GM21381 (cell line): ENCODE results near the gene PAX7.

Experiments used
- ATAC-seq: cut with Tn5 transposase; IDR thresholded peaks from one replicate; pipeline ENCODE4 v1.9.1; 2021; ENCODE audit warnings: mild to moderate bottlenecking, moderate library complexity; ENCODE audit not compliant: unreplicated experiment

PAX7 gene

DNA sequence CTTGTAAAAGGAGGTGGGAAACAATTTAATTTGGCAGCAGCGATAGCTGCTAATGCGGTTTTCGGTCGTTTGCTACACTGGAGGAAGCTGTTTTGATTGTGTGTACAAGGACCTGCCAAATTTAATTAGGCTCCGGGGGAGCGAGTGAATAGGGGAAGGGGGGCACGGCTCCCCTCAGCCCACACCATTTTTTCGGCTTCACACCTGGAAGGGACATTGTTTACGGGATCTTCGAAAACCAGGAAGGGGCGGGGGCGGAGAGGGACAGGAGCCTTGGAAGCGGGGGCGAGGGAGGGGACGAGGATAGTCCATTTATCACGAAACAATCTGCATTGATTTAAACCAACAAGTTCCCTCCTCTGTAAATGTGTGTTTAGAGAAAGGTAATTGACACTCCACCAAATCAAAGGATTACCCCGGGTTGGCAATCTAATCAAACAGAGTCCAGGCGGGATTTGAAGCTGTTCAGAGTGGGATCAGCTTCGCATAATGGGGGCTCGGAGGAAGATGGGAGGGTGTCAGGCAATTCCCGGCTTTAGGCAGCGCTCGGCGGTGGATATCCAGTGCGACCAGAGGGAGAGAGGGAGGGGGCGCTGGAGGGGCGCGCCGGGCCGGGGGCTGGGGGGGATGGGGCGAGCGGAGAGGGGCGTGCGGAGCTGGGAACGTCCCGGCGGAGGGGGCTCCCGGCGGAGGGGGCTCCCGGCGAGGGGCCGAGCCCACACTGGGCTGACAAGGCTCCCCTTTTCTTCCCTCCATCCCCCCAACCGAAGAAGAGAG is 9.8 kb downstream of the PAX7 start:
- no peak for ATAC-seq

DNA sequence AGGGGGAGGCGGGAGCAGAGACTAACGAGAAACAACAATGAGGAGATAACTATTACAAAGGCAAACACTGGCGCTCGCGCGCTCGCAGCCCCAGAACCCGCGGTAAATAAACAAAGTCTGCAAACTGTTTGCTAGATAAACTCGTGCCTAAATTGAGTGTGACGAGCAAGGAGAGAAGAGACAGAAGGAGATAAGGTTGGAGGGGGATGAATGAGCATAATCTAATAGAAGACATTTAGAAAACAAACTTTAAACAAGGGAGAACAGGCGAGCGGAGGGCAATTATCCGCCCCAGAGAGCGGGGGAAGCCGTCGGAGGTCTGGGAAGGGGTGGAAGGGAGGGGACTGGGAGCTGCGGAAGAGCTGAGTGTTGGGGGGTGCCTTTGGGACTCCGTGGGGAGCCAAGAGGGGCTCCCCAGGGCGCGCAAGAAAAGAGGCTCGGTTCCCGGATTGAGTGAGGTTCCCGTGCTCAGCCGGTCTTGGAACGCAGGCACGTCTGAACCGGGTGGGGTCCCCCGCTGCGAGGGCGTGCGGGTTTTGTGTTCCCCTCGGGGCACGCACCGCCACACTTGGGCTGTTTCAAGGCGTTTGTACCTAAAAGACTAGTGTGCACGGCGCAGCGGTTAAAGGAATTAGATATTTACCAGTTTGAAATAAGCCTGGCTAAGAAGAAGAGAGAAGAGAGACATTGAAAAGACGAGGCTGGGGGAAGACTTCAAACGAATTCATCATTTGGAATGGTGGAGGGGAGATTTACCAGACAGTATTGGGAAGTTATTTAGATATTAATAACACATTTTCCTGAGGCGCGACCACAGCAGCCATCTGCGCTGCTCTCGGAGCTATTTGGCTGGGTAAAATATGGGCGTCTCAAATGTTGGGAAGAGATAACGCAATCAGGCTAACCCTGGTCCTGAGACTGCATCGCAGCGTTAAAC is 10.6 kb downstream of the PAX7 start:
- ATAC-seq: no peak

DNA sequence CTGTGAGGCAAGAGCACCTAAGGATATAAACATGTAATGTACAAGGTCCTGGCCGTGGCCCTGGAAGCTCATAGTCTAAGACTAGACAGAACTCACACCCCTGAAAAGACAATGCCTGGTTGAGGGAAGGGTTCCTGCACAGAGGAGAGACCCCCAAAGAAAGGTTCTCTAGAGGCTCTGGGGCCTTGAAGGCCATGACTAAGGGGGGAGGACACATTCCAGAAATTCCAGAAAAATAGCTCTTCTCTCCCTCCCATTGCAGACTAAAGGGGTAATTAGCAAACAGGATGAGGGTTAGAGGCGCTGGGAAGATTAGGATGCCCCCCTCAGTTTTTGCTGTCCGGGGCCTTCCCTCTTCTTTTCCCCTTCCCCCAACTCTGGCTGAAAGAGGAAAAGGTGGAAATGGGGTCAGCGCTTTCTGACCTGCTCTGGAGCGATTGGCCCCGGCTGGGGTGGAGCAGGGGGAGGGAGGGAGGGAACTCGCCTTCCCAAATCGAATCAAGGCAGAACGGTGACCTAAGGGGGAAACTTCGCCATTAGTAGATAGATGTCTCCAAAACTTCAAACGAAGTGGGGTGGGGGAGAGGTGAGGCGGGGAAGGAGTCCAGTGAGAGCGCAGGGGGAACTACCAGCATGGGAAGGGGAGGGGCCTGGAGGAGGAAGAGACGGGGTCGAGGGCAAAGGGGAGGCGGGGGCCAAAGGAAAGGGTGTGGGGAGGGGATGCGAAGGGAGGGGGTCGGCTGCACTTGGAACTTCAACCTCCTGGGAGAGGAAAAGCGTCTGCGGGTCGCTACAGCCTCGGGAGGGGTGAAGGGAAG is 11.8 kb downstream of the PAX7 start:
- no peak for ATAC-seq

DNA sequence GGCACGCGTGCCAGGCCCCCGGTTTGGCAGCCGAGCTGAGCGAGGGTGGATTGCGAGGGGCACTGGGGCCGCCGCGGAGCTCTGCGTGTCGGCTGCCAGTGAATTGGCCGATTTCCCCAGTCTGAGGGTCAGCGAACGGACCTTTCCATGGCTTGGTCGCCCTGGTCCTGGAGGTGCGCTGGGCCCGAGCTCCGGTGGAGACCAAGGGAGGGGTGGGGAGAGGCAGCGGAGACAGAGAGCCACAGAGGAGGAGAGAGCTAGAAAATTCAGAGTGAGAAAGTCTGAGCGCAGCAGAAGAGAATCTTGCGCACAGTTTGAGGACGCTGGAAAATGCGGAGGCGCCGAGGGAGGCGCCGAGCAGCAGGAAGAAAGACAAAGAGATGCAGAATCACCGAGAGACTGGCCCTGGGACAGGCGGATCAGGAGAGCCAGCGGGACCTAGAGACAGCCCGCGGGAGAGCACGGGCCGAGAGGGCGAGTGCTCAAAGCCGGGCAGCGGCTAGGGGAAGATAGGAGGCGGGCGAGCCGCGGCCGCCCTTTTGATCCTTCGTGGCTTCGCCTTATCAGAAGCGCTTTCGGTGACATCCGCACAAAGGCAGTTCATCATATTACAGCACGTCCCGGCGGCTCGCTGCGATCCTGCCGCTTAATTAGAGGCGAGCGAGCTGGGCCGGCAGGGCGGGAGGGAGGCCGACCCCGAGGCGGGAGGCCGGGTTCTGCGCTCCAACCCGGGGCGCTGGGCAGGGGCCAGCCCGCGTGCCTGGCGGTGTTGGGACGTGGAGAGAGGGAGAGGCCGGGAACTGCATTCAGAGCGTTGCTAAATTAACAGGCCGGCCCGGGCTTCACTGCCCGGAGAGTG is 12.7 kb downstream of the PAX7 start:
- no peak for ATAC-seq

DNA sequence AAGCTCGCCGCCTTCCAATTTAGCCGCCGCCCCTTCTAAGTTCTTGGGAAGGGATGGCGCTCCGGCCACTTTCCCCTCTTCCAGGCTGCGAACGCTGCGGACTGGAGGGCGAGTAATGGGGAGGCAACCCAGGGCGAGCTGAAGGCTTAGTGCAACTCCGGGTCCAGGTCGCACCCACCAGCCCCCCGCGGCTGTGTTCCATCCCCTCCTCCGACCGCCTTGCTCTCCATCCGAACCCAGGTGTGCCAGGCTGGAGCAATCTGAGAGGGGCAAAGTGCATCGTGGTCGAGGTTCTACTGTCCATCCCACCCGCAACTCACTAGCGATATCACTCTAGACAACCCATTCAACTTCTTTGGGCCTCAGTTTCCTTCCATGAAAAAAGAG is 13.4 kb downstream of the PAX7 start:
- ATAC-seq: no peak

DNA sequence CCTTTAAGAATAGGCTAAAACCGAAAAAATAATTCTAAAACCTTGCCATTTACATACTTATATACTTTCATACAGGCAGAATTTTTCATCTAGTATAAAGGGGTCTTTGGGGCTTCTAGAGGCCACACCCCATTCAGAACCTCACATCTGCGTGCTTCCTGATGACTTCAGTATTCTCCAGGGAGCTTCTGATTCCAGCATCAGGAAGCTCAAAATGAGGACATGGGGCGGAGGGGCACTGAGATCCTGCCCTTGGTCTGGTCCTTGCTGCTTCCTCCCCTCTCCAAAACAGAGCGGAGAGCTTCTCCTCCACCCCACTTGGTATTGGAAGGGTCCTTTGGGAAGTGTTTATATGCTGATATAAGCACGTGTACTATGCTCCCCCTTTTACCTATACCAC is 13.8 kb downstream of the PAX7 start:
- no peak for ATAC-seq

DNA sequence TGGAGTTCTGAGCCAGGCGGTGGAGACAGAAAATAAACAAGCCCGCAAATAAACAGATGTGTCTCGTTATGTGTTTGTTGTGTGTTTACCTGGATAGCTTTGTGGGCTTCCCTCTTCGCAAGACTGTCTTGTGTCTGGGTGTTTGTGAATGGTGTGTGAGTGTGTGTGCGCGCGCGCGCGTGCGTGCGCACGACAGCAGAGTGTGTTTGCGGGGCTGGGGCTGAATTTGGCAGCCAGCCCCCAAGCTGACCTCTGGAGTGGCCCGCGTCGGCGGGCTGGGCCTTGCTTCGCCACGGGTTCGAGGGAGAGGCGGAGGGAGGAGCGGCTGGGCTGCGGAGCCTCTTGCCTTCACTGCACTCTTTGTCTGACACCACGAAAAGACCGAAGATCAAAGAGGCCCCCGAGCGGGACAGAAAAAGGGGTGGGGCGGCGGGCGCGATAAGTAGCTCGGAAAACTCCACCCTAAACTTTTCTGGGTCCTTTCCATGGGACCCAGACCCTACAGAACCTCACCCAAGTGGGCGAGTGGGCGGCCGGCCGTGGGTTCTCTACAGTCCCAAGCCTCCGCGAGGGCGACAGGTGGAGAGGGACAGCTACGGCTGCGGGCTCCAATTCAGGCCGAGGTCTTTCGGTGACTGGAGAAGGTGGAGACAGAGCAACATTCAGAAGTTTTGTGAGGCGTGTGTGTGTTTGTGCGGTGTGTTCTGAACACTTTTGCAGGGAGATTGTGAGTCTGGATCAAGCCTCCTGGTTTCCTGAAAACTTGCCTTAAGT is 14.5 kb downstream of the PAX7 start:
- no peak for ATAC-seq

DNA sequence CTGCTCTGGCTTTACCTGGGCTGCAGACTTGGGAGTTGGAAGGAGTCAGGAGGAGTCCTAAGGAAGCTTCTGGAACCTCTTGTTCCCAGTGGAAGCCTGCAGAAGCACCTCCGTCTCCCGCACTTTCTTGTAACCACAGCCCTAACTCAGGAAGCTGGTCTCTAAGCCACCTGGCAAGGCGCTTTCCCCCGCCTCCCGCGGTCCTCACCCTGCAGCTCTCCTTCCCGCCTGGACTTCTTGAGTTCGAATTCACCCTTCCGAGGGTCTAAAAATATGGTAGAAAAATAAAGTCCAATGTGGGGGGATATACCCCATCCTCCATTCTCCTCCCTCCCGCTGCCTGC is 15.1 kb downstream of the PAX7 start:
- no peak for ATAC-seq

DNA sequence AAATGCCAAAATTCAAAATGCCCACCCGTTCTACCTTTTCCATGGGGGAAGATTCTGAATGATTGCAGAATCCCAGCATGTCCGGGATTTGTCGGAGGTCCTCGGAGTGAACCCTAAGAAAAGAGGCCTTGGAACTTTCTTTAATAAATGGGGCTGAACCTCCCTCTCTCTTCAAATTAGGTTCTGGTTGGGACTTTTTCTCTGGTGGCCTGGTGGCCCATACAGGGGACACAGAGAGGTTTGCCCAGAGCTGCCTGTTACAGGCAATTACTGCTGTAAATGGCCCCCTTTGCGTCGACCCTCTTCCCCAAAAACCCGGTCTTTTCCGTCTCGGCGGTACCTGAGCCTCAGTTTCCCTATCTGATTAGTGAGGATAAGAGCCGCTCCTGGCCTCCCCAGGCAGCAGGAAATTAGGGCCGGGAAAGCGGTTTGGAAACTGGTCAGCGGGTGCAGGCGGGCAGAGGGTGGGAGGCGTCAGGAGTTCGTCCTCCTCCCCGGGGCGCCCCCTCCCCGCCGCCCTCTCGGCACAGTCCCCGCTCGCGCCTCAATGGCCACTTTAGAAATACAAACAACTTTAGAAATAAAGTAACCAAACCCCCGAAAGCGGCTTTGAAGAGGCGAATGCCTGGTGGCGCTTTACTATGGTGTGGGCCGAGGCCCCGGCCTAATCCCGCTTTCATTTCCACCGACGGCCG is 15.6 kb downstream of the PAX7 start:
- ATAC-seq: no peak

DNA sequence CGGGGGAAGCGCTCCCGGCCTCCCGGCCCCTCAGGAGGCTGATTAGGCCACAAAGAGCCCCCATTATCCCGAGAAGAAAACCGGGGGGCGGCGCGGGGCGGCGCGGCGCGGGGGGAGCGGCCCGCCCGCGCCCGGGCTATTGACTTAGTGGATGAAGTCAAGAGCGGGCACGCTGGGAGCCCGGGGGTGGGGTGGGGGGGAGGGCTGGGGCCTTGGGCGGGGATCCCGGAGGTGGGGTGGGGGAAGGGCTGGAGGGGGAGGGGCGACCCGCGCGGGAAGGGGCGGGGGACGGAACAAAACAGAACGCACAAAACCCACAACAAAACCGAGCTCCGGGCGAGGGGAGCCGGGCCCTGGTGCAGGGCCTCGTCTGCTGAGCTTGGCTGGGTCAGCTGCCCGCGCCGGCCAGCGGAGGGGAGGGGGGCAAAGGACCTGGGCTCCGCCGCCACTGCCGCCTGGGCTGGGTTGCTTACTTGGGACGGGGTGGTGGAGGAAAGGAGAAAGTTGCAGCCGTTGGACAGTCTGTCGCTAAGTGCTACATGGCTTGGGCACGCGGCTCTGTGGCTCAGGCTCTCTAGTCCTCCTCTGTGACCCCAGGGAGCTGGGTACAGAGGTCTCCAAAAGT is 16.3 kb downstream of the PAX7 start:
- no peak for ATAC-seq

DNA sequence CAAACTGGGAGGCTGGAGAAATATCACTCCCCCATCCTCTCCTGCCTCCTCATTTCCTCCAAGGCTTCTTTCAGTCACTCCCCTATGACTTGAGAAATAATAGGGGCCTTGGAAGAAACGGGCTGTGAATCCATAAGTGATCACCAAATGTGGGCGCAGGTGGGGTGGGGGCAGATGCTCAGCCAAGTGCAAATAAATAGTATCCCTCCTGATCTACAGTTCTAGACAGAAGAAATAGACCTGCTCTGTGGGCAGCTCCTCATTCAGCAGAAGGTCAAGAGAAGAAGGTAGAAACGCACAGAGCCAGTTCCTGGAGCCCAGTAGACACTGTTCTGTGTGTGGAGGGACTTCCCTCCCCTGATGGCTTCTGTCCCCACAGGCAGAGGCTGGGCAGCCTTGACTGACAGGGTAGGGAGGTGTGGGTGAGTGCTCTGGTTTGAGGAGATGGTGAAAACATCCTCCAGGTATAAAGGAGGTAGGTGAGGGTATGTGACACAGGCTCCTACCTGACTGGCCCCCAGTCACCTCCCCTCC is 17.1 kb downstream of the PAX7 start:
- ATAC-seq: no peak

DNA sequence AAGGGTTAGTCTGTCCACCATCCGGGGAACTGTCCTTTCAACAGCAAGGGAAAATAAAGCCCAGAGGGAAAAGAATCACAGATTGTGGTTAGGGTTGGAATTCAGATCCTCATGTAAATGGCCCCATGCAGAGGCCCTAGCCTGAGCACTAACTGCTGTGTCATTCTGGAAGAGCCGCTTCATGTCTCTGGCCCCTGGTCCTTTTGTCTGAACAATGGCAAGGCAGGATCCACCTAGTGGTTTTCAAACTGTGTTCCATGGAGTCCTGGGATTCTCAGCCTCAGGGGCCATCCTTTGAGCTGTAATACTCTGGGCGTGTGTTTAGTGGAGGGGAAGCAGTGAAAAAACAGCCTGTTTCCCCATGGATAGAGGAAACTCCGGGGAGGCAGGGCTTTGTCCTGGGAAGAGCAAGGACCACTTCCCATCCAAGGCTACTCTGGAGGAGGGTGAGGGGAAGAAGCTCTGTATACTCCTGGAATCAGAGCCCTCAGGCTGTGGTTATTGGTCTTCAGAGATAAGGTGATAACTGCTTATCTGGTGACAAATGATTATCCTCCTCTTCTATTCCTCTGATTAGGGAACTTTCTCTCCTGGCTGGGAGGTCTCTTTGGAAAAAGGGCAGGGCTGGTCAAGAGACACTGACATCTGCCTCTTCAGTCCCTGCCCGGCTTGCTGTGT is 19.2 kb downstream of the PAX7 start:
- no peak for ATAC-seq

DNA sequence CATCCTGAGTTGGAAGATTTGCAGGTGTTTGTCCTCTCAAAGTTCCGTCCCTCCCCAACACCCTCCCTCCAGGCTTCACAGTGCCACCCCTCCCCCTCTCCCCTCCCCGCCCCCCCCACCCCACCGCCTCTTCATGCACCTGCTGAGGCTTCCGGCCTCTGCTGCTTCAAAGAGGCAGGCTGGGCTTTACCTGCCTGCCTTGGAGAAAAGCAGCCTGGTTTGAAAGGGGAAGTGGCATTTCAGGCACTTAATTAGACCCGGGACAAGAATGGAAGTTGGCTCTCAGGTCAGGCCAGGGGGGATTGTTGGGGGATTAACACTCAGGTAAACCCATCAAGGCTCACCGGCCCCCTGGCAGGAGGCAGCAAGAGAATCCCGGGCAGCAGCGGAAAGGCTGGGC is 21.1 kb downstream of the PAX7 start:
- no peak for ATAC-seq

DNA sequence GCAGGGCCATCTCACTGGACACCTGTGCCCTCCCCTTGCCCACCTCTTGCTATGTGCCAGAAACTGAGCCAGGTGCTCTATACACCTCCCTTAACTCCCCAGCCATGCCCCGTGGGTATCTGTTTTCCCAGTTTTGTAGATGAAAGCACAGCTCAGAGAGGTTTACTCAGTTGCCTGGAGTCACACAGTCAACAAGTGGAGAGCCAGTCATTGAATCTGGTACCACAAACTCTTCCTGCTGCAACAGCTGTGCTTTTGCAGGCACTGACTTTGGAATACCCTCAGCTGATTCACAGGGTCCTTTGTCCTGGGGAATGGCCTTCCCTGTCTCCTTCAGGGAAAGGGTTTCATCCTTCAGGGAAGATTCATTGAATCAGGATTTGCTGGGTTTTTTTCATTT is 22.1 kb downstream of the PAX7 start:
- ATAC-seq: no peak

DNA sequence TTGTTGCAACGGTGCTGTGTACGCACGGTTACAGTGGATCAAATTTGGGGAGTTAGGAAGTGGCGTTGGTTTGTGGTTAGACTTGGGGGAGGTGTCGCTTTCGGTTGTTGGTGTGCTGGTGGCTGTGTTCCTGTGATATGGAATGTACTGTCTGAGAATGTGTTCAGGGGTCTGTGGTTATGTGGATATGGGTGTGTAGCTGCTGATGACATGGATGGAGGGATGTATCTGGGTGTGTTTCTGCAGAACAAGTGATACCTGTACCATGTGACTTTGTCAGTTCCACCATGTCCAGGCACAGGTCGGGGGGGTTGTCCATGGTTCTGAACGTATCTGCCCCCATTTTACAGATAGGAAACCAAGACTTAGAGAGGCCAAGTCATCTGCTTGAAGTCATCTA is 22.7 kb downstream of the PAX7 start:
- no peak for ATAC-seq

DNA sequence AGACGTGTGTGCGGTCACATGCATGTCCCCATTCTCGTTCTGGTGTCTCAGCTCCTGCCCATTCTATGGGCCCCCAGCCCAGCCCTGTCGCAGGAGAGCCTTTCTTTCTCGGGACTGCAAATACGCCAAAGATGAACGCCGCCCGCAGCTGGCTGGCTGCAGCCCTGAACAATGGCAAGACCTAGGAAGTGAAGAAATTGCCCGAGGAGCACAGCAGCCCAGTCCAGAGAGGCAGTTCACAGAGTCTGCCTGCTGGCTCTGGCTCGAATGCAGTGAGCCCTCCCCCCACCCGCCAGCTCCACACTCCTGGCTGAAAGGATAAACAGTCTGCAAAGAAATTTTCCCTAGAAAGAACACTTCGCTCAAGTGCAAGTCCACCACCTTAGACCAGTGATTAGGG is 23.3 kb downstream of the PAX7 start:
- ATAC-seq: no peak

DNA sequence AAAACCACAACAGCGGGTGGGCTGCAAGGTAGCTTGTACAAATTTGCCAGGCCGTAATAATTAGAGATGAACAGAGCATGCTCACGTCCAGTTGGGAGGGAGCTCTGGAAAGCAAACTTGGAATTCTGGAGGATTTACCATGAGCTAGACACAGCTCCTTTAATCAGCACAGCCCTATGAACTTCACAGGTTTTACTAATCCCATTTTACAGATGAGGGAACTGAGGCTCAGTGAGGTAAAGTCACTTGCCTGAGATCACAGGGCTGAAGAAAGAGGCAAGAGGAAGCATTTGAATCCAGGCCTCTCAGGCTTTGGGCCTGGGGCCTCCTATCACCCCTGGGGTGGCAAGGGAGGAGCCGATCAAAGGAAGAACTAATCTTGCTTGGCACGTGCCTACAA is 24.0 kb downstream of the PAX7 start:
- no peak for ATAC-seq
